Ammon's horn (tissue), 1 donor: Measurements from ENCODE around the gene DCP1A.

Experiments used
- DNase-seq: peaks from one replicate; pipeline ENCODE4 v3.0.0-alpha.2; 2016; ENCODE audit warnings: low spot score

Gene DCP1A

DNA sequence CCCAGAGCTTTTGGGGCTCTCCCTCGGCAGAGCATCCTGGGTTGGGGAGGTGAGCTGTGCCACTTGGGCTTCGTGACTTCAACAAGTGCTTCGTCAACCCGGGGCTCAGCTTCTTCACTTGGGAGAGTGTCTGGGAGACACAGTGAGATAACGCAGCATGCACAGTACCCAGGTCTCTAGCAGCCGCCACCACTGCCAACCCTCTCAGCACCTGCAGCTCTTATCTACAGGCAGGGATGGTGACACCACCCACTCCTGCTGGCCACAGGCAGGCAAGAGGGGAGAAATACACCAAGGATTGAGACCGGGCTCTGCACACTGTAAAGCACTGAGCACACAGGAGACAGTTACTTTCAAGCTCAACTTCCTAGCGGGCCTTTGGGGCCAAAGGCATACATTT lies 103.1 kb downstream of the DCP1A start:
- no peak for DNase-seq

DNA sequence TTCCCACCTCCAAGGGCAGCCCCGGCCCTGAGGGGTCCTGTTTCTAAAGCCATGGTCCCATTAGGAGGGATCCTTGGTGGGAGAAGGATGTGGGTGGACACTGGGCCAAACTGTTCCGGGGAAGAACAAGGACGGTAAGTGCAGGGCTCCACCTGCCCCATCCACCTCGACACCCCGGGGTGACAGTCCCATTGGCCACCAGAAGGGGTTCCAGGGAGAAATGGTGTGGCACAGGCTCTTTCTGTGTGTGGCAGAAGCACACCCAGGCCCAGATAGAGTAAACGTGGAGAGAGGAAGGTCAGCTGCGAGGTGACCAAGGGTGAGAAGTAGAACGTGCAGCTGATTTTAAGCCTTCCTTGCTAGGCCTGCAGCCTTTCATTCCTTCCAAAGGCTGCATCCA lies 103.6 kb downstream of the DCP1A start:
- no peak for DNase-seq

DNA sequence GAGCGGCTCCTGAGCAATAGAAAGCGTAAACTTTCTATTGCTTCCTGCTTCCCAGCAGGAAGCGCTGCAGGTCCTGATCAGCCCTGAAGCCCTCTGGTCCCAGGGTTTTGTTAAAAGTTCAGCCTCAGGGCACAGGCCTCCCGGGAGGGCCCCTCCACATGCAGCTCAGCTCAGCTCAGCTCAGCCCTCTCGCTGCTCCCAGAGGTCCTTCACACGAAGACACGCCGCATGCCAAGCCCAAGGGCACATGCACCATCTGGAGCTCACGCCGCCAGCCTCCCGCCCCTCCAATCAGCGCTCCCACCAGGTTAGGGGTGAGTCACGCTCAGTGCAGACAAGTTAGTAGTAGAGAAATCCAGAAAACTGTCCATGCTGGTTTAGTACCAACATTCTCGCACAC lies 104.2 kb downstream of the DCP1A start:
- DNase-seq = no peak

DNA sequence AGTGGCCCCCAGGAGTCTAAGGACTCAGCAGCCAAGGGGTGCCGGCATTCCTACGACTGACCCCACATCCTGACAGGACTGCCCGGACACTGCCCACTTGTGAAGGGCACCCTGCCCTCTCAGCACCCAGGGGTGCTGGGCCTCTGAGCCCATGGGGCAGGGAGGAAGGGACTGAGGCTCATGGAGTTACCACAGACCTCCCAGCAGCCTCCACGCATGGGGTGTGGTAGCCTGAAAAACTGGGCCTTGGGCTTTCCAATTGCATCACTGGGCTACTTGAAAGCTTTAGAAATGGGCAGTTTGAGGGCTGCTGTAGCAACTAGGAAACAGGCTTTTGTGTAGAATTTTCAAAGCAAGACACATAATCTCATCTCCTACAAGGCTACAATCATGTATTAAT lies 104.7 kb downstream of the DCP1A start:
- DNase-seq = no peak

DNA sequence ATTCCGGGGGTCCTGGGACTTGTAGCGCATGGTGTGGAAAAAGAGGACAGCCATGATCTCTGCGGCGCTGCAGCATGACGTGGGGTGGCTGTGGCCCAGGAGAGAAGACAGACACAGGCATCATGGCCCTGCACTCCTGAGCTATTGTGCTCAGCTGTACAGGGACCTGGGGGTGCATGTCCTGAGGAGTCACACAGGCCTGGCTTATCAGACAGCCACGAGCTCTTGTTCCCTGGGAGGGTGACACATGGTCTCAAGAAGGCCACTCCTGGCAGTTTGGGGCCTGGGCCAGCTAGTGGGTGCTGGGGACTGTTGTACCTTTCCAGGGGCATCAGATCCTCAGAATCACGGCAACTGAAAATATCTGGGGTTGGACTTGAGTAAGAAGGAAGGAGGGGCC lies 105.2 kb downstream of the DCP1A start:
- DNase-seq = no peak

DNA sequence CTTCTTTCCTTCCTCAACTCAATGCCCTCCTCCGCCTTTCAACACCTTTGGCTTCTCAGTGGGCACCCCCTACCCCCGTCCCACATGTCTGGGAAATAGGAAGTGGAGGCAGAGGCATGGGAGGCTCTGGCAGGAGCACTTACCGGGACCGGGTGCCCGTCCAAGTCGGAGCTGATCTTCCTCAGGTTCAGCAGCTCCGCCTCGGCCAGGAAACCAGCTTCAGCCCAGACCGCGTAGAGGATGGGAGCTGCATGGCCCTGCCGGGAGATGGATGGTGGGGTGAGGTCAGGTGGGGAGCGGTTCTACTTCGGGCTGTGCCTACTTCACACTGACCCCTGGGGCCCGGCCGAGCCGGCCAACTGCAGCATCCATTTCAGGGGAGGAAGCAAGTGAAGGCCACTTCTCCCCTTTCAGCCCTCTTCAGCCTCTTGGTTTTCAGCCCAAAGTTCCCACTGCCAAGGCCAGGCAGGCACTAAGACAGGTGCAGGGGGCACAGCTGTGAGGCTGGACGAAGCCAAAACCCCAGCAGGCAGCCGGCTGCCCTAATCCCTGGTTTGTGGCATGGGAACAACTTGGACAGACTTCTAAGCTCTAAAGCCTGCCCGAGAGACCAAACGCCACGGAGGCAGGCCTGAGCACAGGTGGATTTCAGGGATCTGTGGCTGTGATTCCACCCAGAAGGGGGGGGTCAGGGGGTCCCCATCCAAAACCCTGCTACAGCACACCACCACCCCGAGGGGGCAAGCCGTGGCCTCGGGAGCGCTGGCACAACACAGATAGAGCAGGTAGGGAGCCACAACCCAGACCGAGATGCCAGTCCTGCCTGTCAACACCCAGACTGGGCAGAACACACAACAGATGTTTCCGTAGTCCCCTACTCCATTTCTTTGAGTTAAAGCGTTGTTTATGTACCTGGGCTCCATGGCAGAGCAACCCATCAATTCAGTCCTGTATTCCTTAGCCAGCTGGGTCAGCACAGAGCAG lies 106.1 kb downstream of the DCP1A start:
- DNase-seq = no peak

DNA sequence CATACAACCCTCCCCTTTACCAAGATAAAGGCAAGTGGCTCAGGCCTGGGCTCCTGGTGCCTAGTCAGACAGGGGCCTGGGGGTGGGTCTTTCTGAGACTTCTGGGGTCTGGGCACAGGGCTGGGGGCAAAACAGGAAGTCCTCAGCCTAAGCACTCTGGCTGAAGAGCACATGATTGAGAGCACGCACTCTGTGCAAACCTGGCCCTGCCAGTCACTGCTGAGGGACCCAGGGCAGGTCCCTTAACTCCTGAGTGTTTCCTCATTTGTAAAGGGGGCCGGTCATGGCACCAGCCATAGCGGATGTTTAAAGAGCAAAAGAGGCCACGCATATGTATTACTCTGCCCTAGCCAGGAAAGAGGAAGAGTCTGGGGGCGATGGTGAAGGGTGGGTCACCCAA lies 107.5 kb downstream of the DCP1A start:
- no peak for DNase-seq

DNA sequence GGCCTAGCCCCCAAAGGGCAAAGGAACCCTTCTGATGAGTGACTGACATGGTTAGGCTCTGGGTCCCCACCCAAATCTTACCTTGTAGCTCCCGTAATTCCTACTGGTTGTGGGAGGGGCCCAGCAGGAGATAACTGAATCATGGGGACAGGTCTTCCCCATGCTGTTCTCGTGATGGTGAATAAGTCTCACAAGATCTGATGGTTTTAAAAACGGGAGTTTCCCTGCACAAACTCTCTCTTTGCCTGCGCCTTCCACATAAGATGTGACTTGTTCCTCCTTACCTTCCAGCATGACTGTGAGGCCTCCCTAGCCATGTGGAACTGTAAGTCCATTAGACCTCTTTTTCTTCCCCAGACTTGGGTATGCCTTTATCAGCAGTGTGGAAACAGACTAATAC lies 108.5 kb downstream of the DCP1A start:
- DNase-seq = no peak

DNA sequence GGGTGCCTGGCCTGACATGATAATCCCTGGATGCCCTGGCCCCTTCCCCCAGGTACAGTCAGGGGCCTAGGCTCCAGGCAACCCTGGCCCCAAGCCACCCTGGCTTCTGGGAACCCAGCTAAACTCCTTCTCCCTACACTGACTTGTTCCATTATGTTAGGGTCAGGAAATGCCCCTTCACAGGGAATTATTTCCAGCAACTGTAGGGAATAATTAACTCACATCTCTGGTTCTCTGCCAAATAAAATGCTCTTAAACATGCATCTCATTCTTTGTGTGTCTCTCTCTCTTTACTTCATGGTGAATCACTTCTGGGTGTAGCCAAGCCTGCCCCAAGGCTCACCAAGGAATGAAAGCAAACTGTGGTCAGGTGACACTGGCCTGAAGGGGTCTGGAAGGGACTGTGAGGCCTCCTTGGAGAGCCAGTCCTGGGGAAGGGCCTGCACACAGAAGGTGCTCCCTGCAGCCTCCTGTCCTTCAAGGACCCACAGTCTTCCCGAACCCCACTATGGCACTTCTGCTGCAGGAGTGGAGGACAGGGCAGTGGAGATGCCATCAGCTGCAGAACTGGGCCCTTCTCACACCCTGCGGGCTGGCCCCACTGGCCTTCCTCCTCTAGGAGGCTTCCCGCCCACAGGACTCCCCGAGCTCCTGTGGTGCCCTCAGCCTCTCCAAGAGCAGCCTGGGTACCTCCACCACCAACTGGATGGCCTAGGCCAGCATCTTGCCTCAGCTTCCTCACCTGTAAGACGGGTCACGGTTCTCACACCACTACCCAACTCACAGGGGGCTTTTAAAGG lies 109.1 kb downstream of the DCP1A start:
- DNase-seq = no peak

DNA sequence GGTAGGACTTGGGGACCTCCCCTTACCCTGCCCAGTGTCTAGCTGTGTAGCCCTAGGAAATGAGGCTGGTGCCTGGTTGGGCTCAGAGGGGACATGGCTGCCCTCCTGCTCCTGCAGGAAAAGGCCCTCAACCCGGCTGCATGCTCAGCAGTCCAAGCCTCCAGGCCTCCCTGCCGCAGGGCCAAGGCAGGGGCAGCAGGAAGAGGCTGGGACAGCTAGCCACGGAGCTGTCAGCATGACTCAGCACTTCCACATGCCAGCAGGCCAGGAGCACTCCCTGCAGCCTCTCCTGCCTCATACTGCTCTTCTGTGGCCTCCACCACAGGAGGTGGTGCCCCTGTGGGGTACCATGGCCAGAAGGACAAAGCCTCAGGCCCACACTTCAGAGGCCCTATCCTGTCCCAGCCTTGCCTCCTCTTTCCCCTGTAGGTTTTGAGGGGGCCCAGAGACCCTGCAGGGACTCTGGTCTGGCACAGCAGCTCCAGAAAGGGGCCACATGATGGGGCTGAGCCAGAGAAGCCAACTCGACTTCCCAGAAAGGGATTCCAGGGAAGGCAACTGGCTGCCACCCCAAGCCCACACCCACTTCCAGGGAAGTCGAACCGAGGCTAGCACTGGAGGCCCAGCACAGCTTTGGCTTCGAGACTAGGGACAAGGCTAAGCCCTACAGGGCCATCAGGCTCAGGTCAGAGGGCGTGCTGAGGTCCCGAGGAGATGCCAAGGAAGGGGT lies 111.1 kb downstream of the DCP1A start:
- DNase-seq = peak; percentile 80

DNA sequence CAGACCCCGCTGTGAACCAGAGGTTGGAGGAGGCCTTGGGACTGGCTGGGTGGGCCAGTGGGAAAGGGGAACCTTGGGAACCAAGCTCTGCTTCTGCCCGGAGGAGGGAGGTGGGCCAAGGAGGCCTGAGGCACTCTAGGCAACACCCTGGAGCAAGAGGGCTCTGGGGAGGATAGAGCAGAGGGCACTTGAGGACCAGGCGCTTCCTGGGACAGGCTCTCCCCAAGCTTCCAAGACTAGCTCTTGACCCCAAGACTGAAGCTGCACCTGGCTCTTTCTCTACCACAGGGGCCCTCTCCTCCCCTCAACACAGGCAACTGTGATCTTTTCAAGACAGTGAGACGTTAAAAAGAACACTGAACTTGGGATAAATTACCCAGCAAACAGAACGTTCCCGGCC lies 111.8 kb downstream of the DCP1A start:
- DNase-seq = no peak

DNA sequence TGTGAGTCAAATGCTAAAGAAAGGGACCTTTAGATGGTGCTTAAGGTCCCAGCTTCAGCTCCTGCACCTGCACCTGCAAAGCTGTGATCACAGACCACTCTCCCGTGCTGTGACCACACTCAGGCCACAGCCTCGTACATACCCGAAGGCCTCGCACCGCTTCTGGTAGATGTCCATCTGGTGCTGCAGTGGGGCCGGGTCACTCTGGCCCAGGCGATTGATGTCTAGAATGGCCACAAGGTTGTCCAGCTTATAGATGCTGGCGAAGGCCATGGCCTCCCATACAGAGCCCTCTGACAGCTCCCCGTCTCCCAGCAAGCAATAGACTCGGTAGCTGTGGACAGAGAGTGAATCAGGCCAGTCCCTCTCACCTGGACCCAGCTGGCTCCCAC lies 112.5 kb downstream of the DCP1A start:
- no peak for DNase-seq

DNA sequence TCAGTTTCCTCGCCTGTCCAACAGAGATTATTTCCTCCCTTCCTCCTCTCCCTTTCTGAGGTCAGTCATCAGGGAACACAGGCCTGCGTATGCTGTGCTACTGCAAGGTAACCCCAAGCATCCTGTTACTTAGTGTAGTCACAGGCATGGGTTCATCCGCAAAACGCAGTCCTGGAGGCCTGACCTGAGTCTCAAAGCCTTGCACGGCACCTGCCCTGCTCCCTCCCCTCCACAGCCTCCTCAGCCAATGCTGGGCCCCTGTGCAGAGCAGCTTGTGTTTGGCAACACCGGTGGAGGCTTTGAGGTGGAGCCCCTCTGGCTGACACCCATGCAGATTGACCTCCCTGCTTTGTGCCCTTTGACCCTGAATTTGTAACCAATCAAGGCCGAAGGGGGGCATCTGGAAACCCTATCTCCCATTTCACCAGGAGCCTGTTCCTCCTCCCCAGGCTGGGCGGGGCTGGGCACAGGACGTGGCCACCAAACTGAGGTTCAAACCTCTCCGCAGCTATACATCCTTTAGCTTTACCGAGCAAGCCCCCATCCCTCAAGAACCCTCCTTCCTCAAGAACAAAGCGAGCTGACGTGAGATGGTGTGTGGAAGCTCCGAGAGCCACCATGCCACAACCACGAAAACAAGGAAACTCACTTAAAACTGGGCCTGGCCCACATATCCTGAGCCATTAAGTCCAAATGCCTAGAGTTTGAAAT lies 113.1 kb downstream of the DCP1A start:
- no peak for DNase-seq
